GM23338 (cell line): ENCODE measurements around the gene HMCES. TPM values are rescaled to one million over a fixed set of nuclear protein-coding genes. Genes with fewer than 3 reads are reported as not detected.

Experiments used
- ATAC-seq: fragments of 200-7000 bp; cut with Tn5 transposase; 3 replicates; pipeline ENCODE4 v1.9.1; 2020
- DNase-seq: peaks from one replicate; pipeline ENCODE4 v3.0.0-alpha.2; 2015; ENCODE audit warnings: low spot score
- H2AFZ ChIP-seq: fragments of 200-600 bp; sonication (generic); 2 replicates; pipeline ENCODE4 v1.8.0; 2016; ENCODE audit warnings: antibody characterized with exemption, mild to moderate bottlenecking, moderate library complexity
- H3F3A ChIP-seq: fragments of 200-600 bp; sonication (generic); replicated peaks from 2 replicates; pipeline ENCODE4 v1.8.0; 2017; ENCODE audit warnings: antibody characterized with exemption, mixed run types, low read depth
- H3K27ac ChIP-seq: fragments of 200-600 bp; sonication (generic); 2 replicates; pipeline ENCODE4 v1.6.1; 2016; ENCODE audit warnings: low read depth
- H3K27me3 ChIP-seq: fragments of 200-600 bp; sonication (generic); 2 replicates; pipeline ENCODE4 v1.8.0; 2016; ENCODE audit warnings: mild to moderate bottlenecking, mixed run types, moderate library complexity; ENCODE audit not compliant: insufficient read depth
- H3K36me3 ChIP-seq: fragments of 200-600 bp; sonication (generic); 2 replicates; pipeline ENCODE4 v1.8.0; 2016; ENCODE audit warnings: mild to moderate bottlenecking; ENCODE audit not compliant: insufficient read depth
- H3K4me1 ChIP-seq: fragments of 200-600 bp; sonication (generic); 2 replicates; pipeline ENCODE4 v1.8.0; 2016; ENCODE audit warnings: mild to moderate bottlenecking, moderate library complexity; ENCODE audit not compliant: insufficient read depth
- H3K4me2 ChIP-seq: fragments of 200-600 bp; sonication (generic); 2 replicates; pipeline ENCODE4 v1.7.1; 2017; ENCODE audit warnings: mixed run types
- H3K4me3 ChIP-seq: fragments of 200-600 bp; sonication (generic); 2 replicates; pipeline ENCODE4 v1.6.1; 2016; ENCODE audit warnings: mixed run types
- H3K79me2 ChIP-seq: fragments of 200-600 bp; sonication (generic); replicated peaks from 2 replicates; pipeline ENCODE4 v1.8.0; 2017; ENCODE audit warnings: mild to moderate bottlenecking; ENCODE audit not compliant: insufficient read depth
- H3K9me2 ChIP-seq: fragments of 200-600 bp; sonication (generic); 2 replicates; pipeline ENCODE4 v1.8.0; 2017; ENCODE audit not compliant: insufficient read depth
- H4K20me1 ChIP-seq: fragments of 200-600 bp; sonication (generic); replicated peaks from 2 replicates; pipeline ENCODE4 v1.8.0; 2017; ENCODE audit warnings: mild to moderate bottlenecking; ENCODE audit not compliant: insufficient read depth
- H3K27ac Mint-ChIP-seq: 2 replicates; pipeline ENCODE4 v1.8.0; 2020; ENCODE audit warnings: inconsistent platforms, mild to moderate bottlenecking, moderate library complexity, mixed read lengths
- H3K27me3 Mint-ChIP-seq: 3 replicates; pipeline ENCODE4 v1.8.0; 2022; ENCODE audit warnings: low read depth, mild to moderate bottlenecking, moderate library complexity, mixed read lengths, inconsistent platforms; ENCODE audit not compliant: insufficient read depth, poor library complexity
- H3K36me3 Mint-ChIP-seq: 3 replicates; pipeline ENCODE4 v1.8.0; 2021; ENCODE audit warnings: low read depth, mild to moderate bottlenecking, inconsistent platforms, moderate library complexity, mixed read lengths
- H3K4me1 Mint-ChIP-seq: 3 replicates; pipeline ENCODE4 v1.8.0; 2020; ENCODE audit warnings: mild to moderate bottlenecking, inconsistent platforms, mixed read lengths
- H3K4me3 Mint-ChIP-seq: 3 replicates; pipeline ENCODE4 v1.8.0; 2021; ENCODE audit warnings: moderate library complexity, mild to moderate bottlenecking, inconsistent platforms, mixed read lengths
- H3K9me3 Mint-ChIP-seq: 3 replicates; pipeline ENCODE4 v1.8.0; 2020; ENCODE audit warnings: moderate library complexity, mild to moderate bottlenecking, inconsistent platforms, mixed read lengths
- CREB1 ChIP-seq: fragments of 250-450 bp; sonication (Bioruptor Pico); IDR thresholded peaks from 2 replicates; pipeline ENCODE4 v1.5.0; 2020; ENCODE audit warnings: low read depth, mild to moderate bottlenecking, moderate library complexity
- EZH2 ChIP-seq: fragments of 200-600 bp; sonication (generic); IDR thresholded peaks from one replicate; pipeline ENCODE4 v1.8.0; 2017; ENCODE audit warnings: antibody characterized with exemption, mild to moderate bottlenecking, low read depth; ENCODE audit not compliant: unreplicated experiment
- EZH2phosphoT487 ChIP-seq: fragments of 200-600 bp; sonication (generic); IDR thresholded peaks from one replicate; pipeline ENCODE4 v1.8.1; 2018; ENCODE audit warnings: antibody characterized with exemption; ENCODE audit not compliant: unreplicated experiment
- NANOG ChIP-seq: IDR thresholded peaks from 2 replicates; pipeline ENCODE4 v1.6.1; 2016; ENCODE audit warnings: antibody characterized with exemption, borderline replicate concordance
- ZNF114 ChIP-seq: fragments of 250-450 bp; sonication (Bioruptor Pico); IDR thresholded peaks from 2 replicates; pipeline ENCODE4 v1.5.0; 2020; ENCODE audit warnings: mild to moderate bottlenecking, moderate library complexity
- polyA plus RNA-seq: library from polyadenylated mRNA; unstranded; fragments of >200 nt; fragmentation: Nextera tagmentation; extraction: Ambion mirVana; gene quantifications from 2 replicates; pipeline ENCODE4 v1.2.1, GENCODE V29; 2016
- total RNA-seq: library from RNA; depleted of rRNA; stranded (reverse); fragments of >200 nt; shearing (Covaris generic); gene quantifications from 2 replicates; pipeline ENCODE4 v1.2.3, GENCODE V29; 2014
- TF ChIP-seq, protein P1 (sequence below): fragments of 250-450 bp; sonication (Bioruptor Pico); IDR thresholded peaks from 2 replicates; pipeline ENCODE4 v1.5.0; 2020; ENCODE audit warnings: mild to moderate bottlenecking, moderate library complexity
- TF ChIP-seq, protein P2 (sequence below): IDR thresholded peaks from one replicate; pipeline ENCODE4 v1.6.1; 2018; ENCODE audit warnings: antibody characterized with exemption; ENCODE audit not compliant: unreplicated experiment

Gene HMCES
- total and polyA plus RNA-seq, 2 experiments from 2014 or later: 36.5 to 44.5 TPM

GRCh38 chr3:129324855-129325254, 46.2 kb downstream of the HMCES start (continued):
- TF ChIP-seq, protein P1, sequence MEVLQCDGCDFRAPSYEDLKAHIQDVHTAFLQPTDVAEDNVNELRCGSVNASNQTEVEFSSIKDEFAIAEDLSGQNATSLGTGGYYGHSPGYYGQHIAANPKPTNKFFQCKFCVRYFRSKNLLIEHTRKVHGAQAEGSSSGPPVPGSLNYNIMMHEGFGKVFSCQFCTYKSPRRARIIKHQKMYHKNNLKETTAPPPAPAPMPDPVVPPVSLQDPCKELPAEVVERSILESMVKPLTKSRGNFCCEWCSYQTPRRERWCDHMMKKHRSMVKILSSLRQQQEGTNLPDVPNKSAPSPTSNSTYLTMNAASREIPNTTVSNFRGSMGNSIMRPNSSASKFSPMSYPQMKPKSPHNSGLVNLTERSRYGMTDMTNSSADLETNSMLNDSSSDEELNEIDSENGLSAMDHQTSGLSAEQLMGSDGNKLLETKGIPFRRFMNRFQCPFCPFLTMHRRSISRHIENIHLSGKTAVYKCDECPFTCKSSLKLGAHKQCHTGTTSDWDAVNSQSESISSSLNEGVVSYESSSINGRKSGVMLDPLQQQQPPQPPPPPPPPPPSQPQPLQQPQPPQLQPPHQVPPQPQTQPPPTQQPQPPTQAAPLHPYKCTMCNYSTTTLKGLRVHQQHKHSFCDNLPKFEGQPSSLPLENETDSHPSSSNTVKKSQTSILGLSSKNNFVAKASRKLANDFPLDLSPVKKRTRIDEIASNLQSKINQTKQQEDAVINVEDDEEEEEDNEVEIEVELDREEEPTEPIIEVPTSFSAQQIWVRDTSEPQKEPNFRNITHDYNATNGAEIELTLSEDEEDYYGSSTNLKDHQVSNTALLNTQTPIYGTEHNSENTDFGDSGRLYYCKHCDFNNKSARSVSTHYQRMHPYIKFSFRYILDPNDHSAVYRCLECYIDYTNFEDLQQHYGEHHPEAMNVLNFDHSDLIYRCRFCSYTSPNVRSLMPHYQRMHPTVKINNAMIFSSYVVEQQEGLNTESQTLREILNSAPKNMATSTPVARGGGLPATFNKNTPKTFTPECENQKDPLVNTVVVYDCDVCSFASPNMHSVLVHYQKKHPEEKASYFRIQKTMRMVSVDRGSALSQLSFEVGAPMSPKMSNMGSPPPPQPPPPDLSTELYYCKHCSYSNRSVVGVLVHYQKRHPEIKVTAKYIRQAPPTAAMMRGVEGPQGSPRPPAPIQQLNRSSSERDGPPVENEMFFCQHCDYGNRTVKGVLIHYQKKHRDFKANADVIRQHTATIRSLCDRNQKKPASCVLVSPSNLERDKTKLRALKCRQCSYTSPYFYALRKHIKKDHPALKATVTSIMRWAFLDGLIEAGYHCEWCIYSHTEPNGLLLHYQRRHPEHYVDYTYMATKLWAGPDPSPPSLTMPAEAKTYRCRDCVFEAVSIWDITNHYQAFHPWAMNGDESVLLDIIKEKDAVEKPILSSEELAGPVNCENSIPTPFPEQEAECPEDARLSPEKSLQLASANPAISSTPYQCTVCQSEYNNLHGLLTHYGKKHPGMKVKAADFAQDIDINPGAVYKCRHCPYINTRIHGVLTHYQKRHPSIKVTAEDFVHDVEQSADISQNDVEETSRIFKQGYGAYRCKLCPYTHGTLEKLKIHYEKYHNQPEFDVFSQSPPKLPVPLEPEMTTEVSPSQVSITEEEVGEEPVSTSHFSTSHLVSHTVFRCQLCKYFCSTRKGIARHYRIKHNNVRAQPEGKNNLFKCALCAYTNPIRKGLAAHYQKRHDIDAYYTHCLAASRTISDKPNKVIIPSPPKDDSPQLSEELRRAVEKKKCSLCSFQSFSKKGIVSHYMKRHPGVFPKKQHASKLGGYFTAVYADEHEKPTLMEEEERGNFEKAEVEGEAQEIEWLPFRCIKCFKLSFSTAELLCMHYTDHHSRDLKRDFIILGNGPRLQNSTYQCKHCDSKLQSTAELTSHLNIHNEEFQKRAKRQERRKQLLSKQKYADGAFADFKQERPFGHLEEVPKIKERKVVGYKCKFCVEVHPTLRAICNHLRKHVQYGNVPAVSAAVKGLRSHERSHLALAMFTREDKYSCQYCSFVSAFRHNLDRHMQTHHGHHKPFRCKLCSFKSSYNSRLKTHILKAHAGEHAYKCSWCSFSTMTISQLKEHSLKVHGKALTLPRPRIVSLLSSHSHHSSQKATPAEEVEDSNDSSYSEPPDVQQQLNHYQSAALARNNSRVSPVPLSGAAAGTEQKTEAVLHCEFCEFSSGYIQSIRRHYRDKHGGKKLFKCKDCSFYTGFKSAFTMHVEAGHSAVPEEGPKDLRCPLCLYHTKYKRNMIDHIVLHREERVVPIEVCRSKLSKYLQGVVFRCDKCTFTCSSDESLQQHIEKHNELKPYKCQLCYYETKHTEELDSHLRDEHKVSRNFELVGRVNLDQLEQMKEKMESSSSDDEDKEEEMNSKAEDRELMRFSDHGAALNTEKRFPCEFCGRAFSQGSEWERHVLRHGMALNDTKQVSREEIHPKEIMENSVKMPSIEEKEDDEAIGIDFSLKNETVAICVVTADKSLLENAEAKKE (CRISPR knock-in tag): no peak
- TF ChIP-seq EZH2: no peak
- TF ChIP-seq, protein P2, sequence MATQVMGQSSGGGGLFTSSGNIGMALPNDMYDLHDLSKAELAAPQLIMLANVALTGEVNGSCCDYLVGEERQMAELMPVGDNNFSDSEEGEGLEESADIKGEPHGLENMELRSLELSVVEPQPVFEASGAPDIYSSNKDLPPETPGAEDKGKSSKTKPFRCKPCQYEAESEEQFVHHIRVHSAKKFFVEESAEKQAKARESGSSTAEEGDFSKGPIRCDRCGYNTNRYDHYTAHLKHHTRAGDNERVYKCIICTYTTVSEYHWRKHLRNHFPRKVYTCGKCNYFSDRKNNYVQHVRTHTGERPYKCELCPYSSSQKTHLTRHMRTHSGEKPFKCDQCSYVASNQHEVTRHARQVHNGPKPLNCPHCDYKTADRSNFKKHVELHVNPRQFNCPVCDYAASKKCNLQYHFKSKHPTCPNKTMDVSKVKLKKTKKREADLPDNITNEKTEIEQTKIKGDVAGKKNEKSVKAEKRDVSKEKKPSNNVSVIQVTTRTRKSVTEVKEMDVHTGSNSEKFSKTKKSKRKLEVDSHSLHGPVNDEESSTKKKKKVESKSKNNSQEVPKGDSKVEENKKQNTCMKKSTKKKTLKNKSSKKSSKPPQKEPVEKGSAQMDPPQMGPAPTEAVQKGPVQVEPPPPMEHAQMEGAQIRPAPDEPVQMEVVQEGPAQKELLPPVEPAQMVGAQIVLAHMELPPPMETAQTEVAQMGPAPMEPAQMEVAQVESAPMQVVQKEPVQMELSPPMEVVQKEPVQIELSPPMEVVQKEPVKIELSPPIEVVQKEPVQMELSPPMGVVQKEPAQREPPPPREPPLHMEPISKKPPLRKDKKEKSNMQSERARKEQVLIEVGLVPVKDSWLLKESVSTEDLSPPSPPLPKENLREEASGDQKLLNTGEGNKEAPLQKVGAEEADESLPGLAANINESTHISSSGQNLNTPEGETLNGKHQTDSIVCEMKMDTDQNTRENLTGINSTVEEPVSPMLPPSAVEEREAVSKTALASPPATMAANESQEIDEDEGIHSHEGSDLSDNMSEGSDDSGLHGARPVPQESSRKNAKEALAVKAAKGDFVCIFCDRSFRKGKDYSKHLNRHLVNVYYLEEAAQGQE: no peak
- no peak for TF ChIP-seq EZH2phosphoT487
- no peak for TF ChIP-seq CREB1 (CRISPR knock-in tag)

- Histone ChIP-seq H3K4me1 (no peaks in the 10 kb centered on the region), H3K79me2 (no peaks in the 10 kb centered on the region), H3K27ac (no peak overlapping the region), H4K20me1 (no peaks in the 10 kb centered on the region), H3K36me3 (no peaks in the 10 kb centered on the region), H3K27me3 (no peaks in the 10 kb centered on the region), H3K4me2 (no peak overlapping the region), H3K4me3 (no peak overlapping the region), H3K9me2 (no peaks in the 10 kb centered on the region), H3F3A (no peaks in the 10 kb centered on the region), H2AFZ (no peak overlapping the region)
- no peak overlapping the region for H3K27ac Mint-ChIP-seq
- DNase-seq: no peak
- H3K4me1 Mint-ChIP-seq: no peaks in the 10 kb centered on the region
- H3K27me3 Mint-ChIP-seq: peaks cover 8% of the 10 kb centered on the region
- H3K36me3 Mint-ChIP-seq: peaks cover 3% of the 10 kb centered on the region; the same call in 1 of the 3 replicates
- ATAC-seq: no peak
- TF ChIP-seq EZH2 (no peak), ZNF114 (CRISPR knock-in tag) (no peak), EZH2phosphoT487 (no peak), NANOG (no peak), CREB1 (CRISPR knock-in tag) (no peak)
- no peak overlapping the region for H3K4me3 Mint-ChIP-seq
- H3K9me3 Mint-ChIP-seq: no peaks in the 10 kb centered on the region; the same call in 1 of the 3 replicates
Measured at GRCh38 chr3:129325383-129325782, 46.7 kb downstream of the HMCES start.
